Natural killer cell (primary cell): ENCODE data around the gene RUNX1. TPM values are rescaled to one million over a fixed set of nuclear protein-coding genes. Genes with fewer than 3 reads are reported as not detected.
A peak's percentile ranks its signal among the peaks of the same experiment; 100 is the strongest.

Experiments used
- ATAC-seq, 3 donors: fragments of 150-1000 bp in 2 of 3; fragments of 200-7000 bp in 1 of 3; cut with Tn5 transposase; 1 replicate in 1 of 3; 2 replicates in 2 of 3; pipeline ENCODE4 v1.10.0; 2021; ENCODE audit warnings: mild to moderate bottlenecking in 2 of 3, moderate library complexity in 2 of 3
- DNase-seq, 2 donors: peaks; one replicate each; pipeline versions ENCODE4 v3.0.0 to v3.0.0-alpha.2; 2013 to 2021; ENCODE audit warnings: mixed read lengths in 1 of 2
- H3K27ac ChIP-seq: one replicate; pipeline ENCODE4 v1.5.1; 2013; ENCODE audit warnings: mild to moderate bottlenecking, low read length
- H3K27me3 ChIP-seq: one replicate; pipeline ENCODE4 v1.6.1; 2013; ENCODE audit warnings: low read length; ENCODE audit not compliant: control insufficient read depth, insufficient read depth
- H3K36me3 ChIP-seq: one replicate; pipeline ENCODE4 v1.6.1; 2013; ENCODE audit warnings: low read length; ENCODE audit not compliant: control insufficient read depth, insufficient read depth
- H3K4me1 ChIP-seq: one replicate; pipeline ENCODE4 v1.6.1; 2013; ENCODE audit warnings: low read length; ENCODE audit not compliant: control insufficient read depth, insufficient read depth
- H3K4me3 ChIP-seq: one replicate; pipeline ENCODE4 v1.5.1; 2013; ENCODE audit warnings: low read length
- H3K9me3 ChIP-seq: one replicate; pipeline ENCODE4 v1.6.1; 2013; ENCODE audit warnings: low read length; ENCODE audit not compliant: control insufficient read depth, insufficient read depth
- H3K27ac Mint-ChIP-seq, 2 donors: one replicate each; pipeline ENCODE4 v1.8.0; 2022; ENCODE audit warnings: mild to moderate bottlenecking in 2 of 2, mixed read lengths in 2 of 2, moderate library complexity in 1 of 2
- H3K27me3 Mint-ChIP-seq, 2 donors: one replicate each; pipeline ENCODE4 v1.8.0; 2022; ENCODE audit warnings: low read depth in 2 of 2, mixed read lengths in 2 of 2
- H3K36me3 Mint-ChIP-seq: one replicate; pipeline ENCODE4 v1.8.0; 2022; ENCODE audit warnings: mixed read lengths
- H3K4me1 Mint-ChIP-seq, 2 donors: one replicate each; pipeline ENCODE4 v1.8.0; 2022; ENCODE audit warnings: mixed read lengths in 2 of 2
- H3K4me3 Mint-ChIP-seq: one replicate; pipeline ENCODE4 v1.8.0; 2022; ENCODE audit warnings: mild to moderate bottlenecking, moderate library complexity, mixed read lengths
- H3K9me3 Mint-ChIP-seq, 2 donors: one replicate each; pipeline ENCODE4 v1.8.0; 2022; ENCODE audit warnings: mixed read lengths in 2 of 2
- WGBS: methylation state at CpG from one replicate; pipeline ENCODE4 v1.1.7; 2013; ENCODE audit warnings: missing lambda C conversion rate; ENCODE audit not compliant: insufficient coverage; 5-methylcytosine and 5-hydroxymethylcytosine counted together
- intact Hi-C: fragments of 100-400 bp; cut with micrococcal nuclease; formaldehyde crosslinking; loops from one replicate; pipeline ENCODE4 v1.14.2; 2022
- total RNA-seq, 4 donors: library from RNA; stranded (reverse); fragments of 120-200 nt in 1 of 4; gene quantifications; one replicate each; pipeline versions ENCODE4 v1.2.3 to v1.2.4, GENCODE V29; 2013 to 2022
- TF ChIP-seq, protein P1 (sequence below): fragments of 200-600 bp; IDR thresholded peaks from one replicate; pipeline ENCODE4 v1.8.0; 2022; ENCODE audit warnings: antibody characterized with exemption

The RUNX1 gene
- total RNA-seq, 3 donors from 2014 or later (not counting 1 experiment from before 2014, with no cell fraction given) = 62.1 to 171 (median 98.2) TPM

DNA sequence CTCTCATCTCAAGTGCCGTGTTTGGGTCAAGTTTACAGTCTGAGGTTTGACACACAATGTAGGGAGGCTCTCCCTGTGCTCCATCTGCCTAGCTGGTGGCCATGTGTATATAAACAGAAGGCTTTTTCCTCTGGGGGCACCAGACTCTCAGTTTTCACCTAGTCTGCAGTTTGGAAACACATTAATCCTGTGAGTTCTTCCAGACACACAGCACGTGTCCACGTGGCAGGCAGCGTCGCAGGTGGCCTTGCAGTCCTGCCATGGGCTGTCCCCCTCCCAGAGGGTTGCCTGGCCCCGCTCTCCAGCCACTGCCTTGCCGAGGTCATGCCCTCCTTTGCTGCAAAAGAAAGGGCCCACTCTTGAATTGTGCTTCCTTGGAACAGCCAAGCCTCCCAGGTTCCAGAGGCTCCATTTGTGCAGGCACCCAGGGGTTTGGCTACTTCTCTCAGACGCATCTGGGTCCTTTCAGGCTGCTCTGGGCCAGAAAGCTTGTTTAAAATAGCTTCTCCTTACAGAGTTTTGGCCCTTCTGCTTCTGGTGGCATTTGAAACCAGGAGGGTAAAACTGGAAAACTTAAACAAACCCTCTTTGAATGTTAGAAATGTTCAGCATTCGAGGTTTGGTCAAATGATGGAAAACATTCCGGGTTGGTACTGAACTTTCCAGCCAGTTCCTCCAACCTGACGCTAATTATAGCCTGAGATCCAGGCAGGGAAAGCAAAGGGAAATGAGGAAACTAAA, 4.4 kb upstream of the RUNX1 start:
- H3K27me3 ChIP-seq = no peaks in the 10 kb centered on the region
- TF ChIP-seq, protein P1, sequence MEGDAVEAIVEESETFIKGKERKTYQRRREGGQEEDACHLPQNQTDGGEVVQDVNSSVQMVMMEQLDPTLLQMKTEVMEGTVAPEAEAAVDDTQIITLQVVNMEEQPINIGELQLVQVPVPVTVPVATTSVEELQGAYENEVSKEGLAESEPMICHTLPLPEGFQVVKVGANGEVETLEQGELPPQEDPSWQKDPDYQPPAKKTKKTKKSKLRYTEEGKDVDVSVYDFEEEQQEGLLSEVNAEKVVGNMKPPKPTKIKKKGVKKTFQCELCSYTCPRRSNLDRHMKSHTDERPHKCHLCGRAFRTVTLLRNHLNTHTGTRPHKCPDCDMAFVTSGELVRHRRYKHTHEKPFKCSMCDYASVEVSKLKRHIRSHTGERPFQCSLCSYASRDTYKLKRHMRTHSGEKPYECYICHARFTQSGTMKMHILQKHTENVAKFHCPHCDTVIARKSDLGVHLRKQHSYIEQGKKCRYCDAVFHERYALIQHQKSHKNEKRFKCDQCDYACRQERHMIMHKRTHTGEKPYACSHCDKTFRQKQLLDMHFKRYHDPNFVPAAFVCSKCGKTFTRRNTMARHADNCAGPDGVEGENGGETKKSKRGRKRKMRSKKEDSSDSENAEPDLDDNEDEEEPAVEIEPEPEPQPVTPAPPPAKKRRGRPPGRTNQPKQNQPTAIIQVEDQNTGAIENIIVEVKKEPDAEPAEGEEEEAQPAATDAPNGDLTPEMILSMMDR = no peak
- DNase-seq = no peak
- intact Hi-C loops = loop anchor here (5.0 kb wide), 1 partner anchor 84 kb away; no protein-coding TSS in a partner anchor
- Mint-ChIP-seq H3K27ac (no peak overlapping the region), H3K36me3 (no peaks in the 10 kb centered on the region), H3K9me3 (no peaks in the 10 kb centered on the region), H3K4me3 (no peak overlapping the region), H3K4me1 (peaks cover 58 to 59% of the 10 kb centered on the region in 2 donors), H3K27me3 (no peaks in the 10 kb centered on the region)
- peaks cover 44% of the 10 kb centered on the region for H3K4me1 ChIP-seq
- H3K36me3 ChIP-seq = no peaks in the 10 kb centered on the region
- H3K4me3 ChIP-seq = no peak overlapping the region
- no peak overlapping the region for H3K27ac ChIP-seq
- no peaks in the 10 kb centered on the region for H3K9me3 ChIP-seq
- ATAC-seq = no peak
- WGBS = 97% methylated on average over 11 of the region's 11 CpGs

DNA sequence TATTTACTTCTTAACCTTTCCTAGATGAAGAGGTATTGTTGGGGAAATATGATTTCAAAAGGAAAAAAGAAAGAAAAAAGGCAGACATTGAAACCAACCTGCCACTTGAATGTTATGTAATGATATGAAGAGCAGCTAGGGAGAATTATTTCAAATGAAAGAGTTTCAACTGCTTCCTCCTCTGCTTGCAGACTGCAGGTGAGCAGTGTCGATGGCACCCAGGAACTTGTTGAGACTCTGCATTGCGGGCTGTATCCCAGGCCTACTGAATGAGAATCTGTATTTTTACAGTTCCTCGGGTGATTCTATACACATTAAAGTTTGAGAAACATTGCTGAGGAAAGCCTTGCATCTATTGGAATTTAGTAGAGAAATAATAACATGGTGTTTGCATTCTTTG, 3.7 kb upstream of the RUNX1 start:
- H3K27ac ChIP-seq = no peak overlapping the region
- WGBS = 94% methylated on average over 3 of the region's 3 CpGs
- H3K27me3 ChIP-seq = no peaks in the 10 kb centered on the region
- H3K36me3 Mint-ChIP-seq = peaks cover under 1% of the 10 kb centered on the region
- no peaks in the 10 kb centered on the region for H3K27me3 Mint-ChIP-seq
- TF ChIP-seq, protein P1 = no peak
- no peak overlapping the region for H3K4me3 Mint-ChIP-seq
- H3K9me3 Mint-ChIP-seq = no peaks in the 10 kb centered on the region
- ATAC-seq (no peak), DNase-seq (peak in 1 of 2 donors; percentile 45)
- H3K4me1 ChIP-seq = peaks cover 39% of the 10 kb centered on the region
- H3K27ac Mint-ChIP-seq = no peak overlapping the region
- no peak overlapping the region for H3K4me3 ChIP-seq
- intact Hi-C loops = loop anchor here (5.0 kb wide), 1 partner anchor 84 kb away; no protein-coding TSS in a partner anchor
- H3K36me3 ChIP-seq = no peaks in the 10 kb centered on the region
- H3K4me1 Mint-ChIP-seq = peaks cover 58 to 60% of the 10 kb centered on the region in 2 donors
- no peaks in the 10 kb centered on the region for H3K9me3 ChIP-seq

DNA sequence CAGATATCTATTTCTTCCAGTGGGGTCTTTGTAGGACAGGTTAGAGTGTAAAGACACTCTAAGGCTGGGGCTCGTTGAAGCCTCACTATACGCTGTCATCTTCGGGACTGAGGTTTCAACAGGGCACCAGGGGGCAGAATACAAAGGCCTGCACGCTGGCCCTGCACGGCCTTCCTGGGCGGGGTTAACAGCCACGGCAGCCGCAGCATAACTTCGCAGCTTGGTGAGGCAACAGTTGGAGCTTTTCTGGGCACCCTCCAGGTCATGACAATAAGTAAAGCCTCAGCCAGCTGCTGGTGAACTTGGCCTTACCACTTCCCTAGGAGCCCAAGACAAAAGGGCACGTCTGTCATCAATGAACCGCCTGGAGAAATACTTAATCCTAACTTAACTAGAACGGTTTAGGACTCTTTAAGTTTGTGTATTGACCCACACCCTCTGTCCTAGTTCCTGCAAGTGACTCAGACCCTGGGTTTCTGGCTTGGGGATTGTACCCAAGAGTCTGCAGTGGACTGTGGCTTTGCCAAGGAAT, 2.3 kb upstream of the RUNX1 start:
- Histone ChIP-seq H3K36me3 (no peaks in the 10 kb centered on the region), H3K27me3 (no peaks in the 10 kb centered on the region), H3K4me1 (peaks cover 39% of the 10 kb centered on the region), H3K4me3 (no peak overlapping the region), H3K9me3 (no peaks in the 10 kb centered on the region), H3K27ac (peak overlapping the region; percentile 57)
- ATAC-seq = peak; percentile 46 to 69 (median 59)
- Mint-ChIP-seq H3K9me3 (peaks cover 0 to 3% of the 10 kb centered on the region in 2 donors), H3K4me3 (peak overlapping the region; percentile 92), H3K36me3 (peaks cover 9% of the 10 kb centered on the region), H3K4me1 (peaks cover 59 to 64% of the 10 kb centered on the region in 2 donors), H3K27ac (peak overlapping the region; percentile 95 to 97), H3K27me3 (peaks cover 0 to 5% of the 10 kb centered on the region in 2 donors)
- peak; percentile 81 to 93 for DNase-seq
- TF ChIP-seq, protein P1 = peak; percentile 71
- WGBS = under 1% methylated on average over 12 of the region's 12 CpGs
- intact Hi-C loops = loop anchor here (1.0 to 5.0 kb wide), 3 partner anchors 86 to 349 kb away; no protein-coding TSS in a partner anchor
